Neuronal stem cell (in vitro differentiated cells): Measurements from ENCODE around the gene NUTM1.
"Not testable (repeated sequence)": the region's sequence is repeated elsewhere in the genome, so short reads cannot be mapped to it uniquely, and the experiment has no call there.

ENCODE experiments used
- DNase-seq: peaks from one replicate; pipeline ENCODE4 v3.0.0-alpha.2; 2013; ENCODE audit warnings: low spot score
- H2AFZ ChIP-seq: one replicate; pipeline ENCODE4 v1.6.1; 2013; ENCODE audit warnings: mild to moderate bottlenecking, low read length, inconsistent platforms
- H2AK5ac ChIP-seq: 2 replicates; pipeline ENCODE4 v1.6.1; 2013; ENCODE audit warnings: low read depth, mild to moderate bottlenecking, inconsistent platforms, low read length, moderate library complexity, mixed read lengths
- H2BK120ac ChIP-seq: 2 replicates; pipeline ENCODE4 v1.6.1; 2013; ENCODE audit warnings: low read depth, mild to moderate bottlenecking, inconsistent platforms, low read length, moderate library complexity, mixed read lengths
- H2BK12ac ChIP-seq: one replicate; pipeline ENCODE4 v1.6.1; 2013; ENCODE audit warnings: low read length, inconsistent platforms
- H2BK15ac ChIP-seq: 2 replicates; pipeline ENCODE4 v1.6.1; 2013; ENCODE audit warnings: mild to moderate bottlenecking, low read length, inconsistent platforms, mixed read lengths
- H2BK5ac ChIP-seq: one replicate; pipeline ENCODE4 v1.6.1; 2013; ENCODE audit warnings: inconsistent platforms, mild to moderate bottlenecking, low read length, moderate library complexity
- H3K14ac ChIP-seq: one replicate; pipeline ENCODE4 v1.6.1; 2013; ENCODE audit warnings: low read length, inconsistent platforms
- H3K18ac ChIP-seq: 2 replicates; pipeline ENCODE4 v1.6.1; 2013; ENCODE audit warnings: low read length, inconsistent platforms
- H3K23ac ChIP-seq: 2 replicates; pipeline ENCODE4 v1.6.1; 2013; ENCODE audit warnings: low read depth, mild to moderate bottlenecking, mixed read lengths, low read length, inconsistent platforms; ENCODE audit not compliant: poor library complexity
- H3K27ac ChIP-seq: replicated peaks from 3 replicates; pipeline ENCODE4 v1.5.1; 2013; ENCODE audit warnings: low read length, inconsistent platforms
- H3K27me3 ChIP-seq, 3 experiments: 2 replicates each; pipeline ENCODE4 v1.6.1; 2013; ENCODE audit warnings: low read length in 3 of 3, mild to moderate bottlenecking in 2 of 3, inconsistent platforms in 1 of 3, low read depth in 1 of 3, mixed read lengths in 1 of 3, moderate library complexity in 1 of 3; ENCODE audit not compliant: control insufficient read depth in 3 of 3, insufficient read depth in 3 of 3
- H3K36me3 ChIP-seq, 2 donors: replicated peaks in 1 of 2; 2 replicates each; pipeline ENCODE4 v1.6.1; 2013; ENCODE audit warnings: low read length in 2 of 2; ENCODE audit not compliant: control insufficient read depth in 2 of 2, insufficient read depth in 2 of 2
- H3K4ac ChIP-seq: 2 replicates; pipeline ENCODE4 v1.6.1; 2013; ENCODE audit warnings: inconsistent platforms, mild to moderate bottlenecking, low read length, moderate library complexity
- H3K4me1 ChIP-seq, 2 donors: 1 replicate in 1 of 2; 2 replicates in 1 of 2; pipeline ENCODE4 v1.6.1; 2013; ENCODE audit warnings: low read length in 2 of 2, low read depth in 1 of 2; ENCODE audit not compliant: control insufficient read depth in 2 of 2, insufficient read depth in 1 of 2
- H3K4me2 ChIP-seq: one replicate; pipeline ENCODE4 v1.6.1; 2013; ENCODE audit warnings: mild to moderate bottlenecking, low read length, inconsistent platforms; ENCODE audit not compliant: insufficient read depth, poor library complexity, severe bottlenecking
- H3K4me3 ChIP-seq, 2 donors: 2 replicates each; pipeline ENCODE4 v1.5.1; 2013; ENCODE audit warnings: low read length in 2 of 2, mild to moderate bottlenecking in 2 of 2, inconsistent platforms in 1 of 2, moderate library complexity in 1 of 2
- H3K79me1 ChIP-seq: one replicate; pipeline ENCODE4 v1.6.1; 2013; ENCODE audit warnings: low read depth, mild to moderate bottlenecking, inconsistent platforms, low read length, moderate library complexity
- H3K9ac ChIP-seq: one replicate; pipeline ENCODE4 v1.6.1; 2013; ENCODE audit warnings: mild to moderate bottlenecking, low read depth, low read length, inconsistent platforms; ENCODE audit not compliant: poor library complexity
- H3K9me3 ChIP-seq, 2 donors: replicated peaks in 1 of 2; 2 replicates each; pipeline versions ENCODE3 to v1.6.1; 2013; ENCODE audit warnings: low read length in 2 of 2, mild to moderate bottlenecking in 2 of 2, inconsistent platforms in 1 of 2, low read depth in 1 of 2, mixed read lengths in 1 of 2, moderate library complexity in 1 of 2; ENCODE audit not compliant: control insufficient read depth in 2 of 2, insufficient read depth in 1 of 2
- H4K8ac ChIP-seq: one replicate; pipeline ENCODE4 v1.6.1; 2013; ENCODE audit warnings: low read depth, mild to moderate bottlenecking, inconsistent platforms, low read length, moderate library complexity
- H4K91ac ChIP-seq: one replicate; pipeline ENCODE4 v1.6.1; 2013; ENCODE audit warnings: low read length, low read depth, mild to moderate bottlenecking, inconsistent platforms; ENCODE audit not compliant: poor library complexity
- WGBS, 2 donors: extraction: QIAGEN DNeasy Blood & Tissue Kit; methylation state at CpG; one replicate each; pipeline ENCODE4 v1.1.7; 2013; ENCODE audit warnings: missing lambda C conversion rate in 2 of 2, mixed read lengths in 1 of 2; ENCODE audit not compliant: insufficient read length in 2 of 2, insufficient replicate concordance in 1 of 2; ENCODE audit errors: extremely low coverage in 2 of 2; 5-methylcytosine and 5-hydroxymethylcytosine counted together

Gene NUTM1

DNA sequence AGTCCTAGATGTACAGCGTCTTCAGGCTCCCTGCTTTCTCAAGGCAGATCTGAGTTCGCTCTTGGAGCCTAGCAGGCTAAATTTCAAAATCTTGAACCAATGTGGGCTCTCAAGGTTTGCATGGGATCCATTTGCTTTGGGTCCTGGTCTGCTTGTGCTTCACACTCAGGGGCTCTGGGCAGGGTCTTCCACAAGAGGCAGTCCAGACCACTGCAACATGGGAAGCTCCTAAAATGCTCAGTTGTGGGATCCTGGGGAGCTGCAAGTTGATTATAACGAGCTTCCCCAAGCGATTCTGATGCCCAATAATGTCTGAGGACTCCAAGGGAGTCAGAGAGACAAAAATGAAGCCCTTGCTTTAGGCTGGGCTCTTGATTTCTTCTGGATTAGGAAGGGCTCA, 6.7 kb downstream of the NUTM1 start:
- Histone ChIP-seq H4K91ac (no peak overlapping the region), H2BK15ac (no peak overlapping the region), H3K9ac (no peak overlapping the region), H2BK5ac (no peak overlapping the region), H3K23ac (no peak overlapping the region), H3K36me3 (peaks cover 0 to 2% of the 10 kb centered on the region in 2 donors), H3K18ac (no peak overlapping the region), H3K9me3 (no peaks in the 10 kb centered on the region), H3K79me1 (no peaks in the 10 kb centered on the region), H3K14ac (no peak overlapping the region), H3K4me1 (no peaks in the 10 kb centered on the region), H2BK120ac (no peak overlapping the region), H2AFZ (peak overlapping the region; percentile 7), H2BK12ac (no peak overlapping the region), H3K4me3 (no peak overlapping the region), H2AK5ac (no peak overlapping the region), H3K27ac (no peak overlapping the region), H4K8ac (no peak overlapping the region), H3K4ac (no peak overlapping the region), H3K4me2 (no peak overlapping the region), H3K27me3 (no peaks in the 10 kb centered on the region)
- no CpG with 5 or more reads among the region's 4 CpGs for WGBS, 2 donors
- DNase-seq: no peak

DNA sequence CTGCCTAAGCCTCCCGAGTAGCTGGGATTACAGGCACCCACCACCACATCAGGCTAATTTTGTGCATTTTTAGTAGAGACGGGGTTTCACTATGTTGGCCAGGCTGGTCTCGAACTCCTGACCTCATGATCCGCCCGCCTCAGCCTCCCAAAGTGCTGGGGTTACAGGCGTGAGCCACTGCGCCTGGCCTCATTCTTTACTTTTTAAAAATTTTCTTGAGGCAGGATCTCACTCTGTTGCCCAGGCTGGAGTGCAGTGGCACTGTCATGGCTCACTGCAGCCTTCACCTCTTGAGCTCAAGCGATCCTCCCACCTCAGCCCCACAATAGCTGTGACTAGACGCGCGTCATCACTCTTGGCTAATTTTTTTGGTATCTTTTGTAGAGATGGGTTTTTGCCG, 9.9 kb downstream of the NUTM1 start:
- not testable (repeated sequence) for H3K23ac ChIP-seq, H4K91ac ChIP-seq, H2BK12ac ChIP-seq, H4K8ac ChIP-seq, H3K4me2 ChIP-seq, H3K14ac ChIP-seq, DNase-seq, H3K79me1 ChIP-seq, H2AK5ac ChIP-seq, H2BK15ac ChIP-seq, H2BK120ac ChIP-seq, H3K4me1 ChIP-seq, H3K4ac ChIP-seq, H3K9me3 ChIP-seq, H3K27me3 ChIP-seq, H3K4me3 ChIP-seq, H3K9ac ChIP-seq, H2BK5ac ChIP-seq, H3K27ac ChIP-seq, H2AFZ ChIP-seq, H3K18ac ChIP-seq
- peaks cover 22 to 23% of the 10 kb centered on the region in 2 donors for H3K36me3 ChIP-seq
- no CpG with 5 or more reads among the region's 12 CpGs for WGBS, 2 donors

DNA sequence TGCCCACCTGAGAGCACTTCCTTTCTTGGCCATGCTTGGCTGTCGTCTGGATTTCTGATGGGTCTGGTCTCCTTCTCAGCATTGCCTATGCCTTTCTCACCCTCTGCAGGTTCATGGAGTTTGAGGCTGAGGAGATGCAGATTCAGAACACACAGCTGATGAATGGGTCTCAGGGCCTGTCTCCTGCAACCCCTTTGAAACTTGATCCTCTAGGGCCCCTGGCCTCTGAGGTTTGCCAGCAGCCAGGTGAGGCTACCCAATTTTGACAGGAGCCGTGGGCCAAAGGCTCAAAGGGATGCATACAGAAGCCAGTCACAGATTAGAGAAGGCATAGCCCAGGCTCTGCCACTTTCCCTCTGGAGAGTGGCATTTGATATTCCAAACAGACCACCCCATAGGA, 10.5 kb downstream of the NUTM1 start:
- Histone ChIP-seq H3K36me3 (peaks cover 25 to 28% of the 10 kb centered on the region in 2 donors), H3K4me3 (no peak overlapping the region), H3K79me1 (no peaks in the 10 kb centered on the region), H2AK5ac (no peak overlapping the region), H3K4me1 (no peaks in the 10 kb centered on the region), H3K4me2 (no peak overlapping the region), H2BK12ac (no peak overlapping the region), H4K8ac (no peak overlapping the region), H3K9me3 (no peaks in the 10 kb centered on the region), H2BK15ac (no peak overlapping the region), H3K9ac (no peak overlapping the region), H2AFZ (no peak overlapping the region), H3K14ac (no peak overlapping the region), H3K23ac (no peak overlapping the region), H3K27ac (no peak overlapping the region), H2BK5ac (no peak overlapping the region), H3K27me3 (no peaks in the 10 kb centered on the region), H4K91ac (no peak overlapping the region), H3K18ac (no peak overlapping the region), H3K4ac (no peak overlapping the region), H2BK120ac (no peak overlapping the region)
- no CpG with 5 or more reads among the region's 2 CpGs for WGBS, 2 donors
- no peak for DNase-seq

DNA sequence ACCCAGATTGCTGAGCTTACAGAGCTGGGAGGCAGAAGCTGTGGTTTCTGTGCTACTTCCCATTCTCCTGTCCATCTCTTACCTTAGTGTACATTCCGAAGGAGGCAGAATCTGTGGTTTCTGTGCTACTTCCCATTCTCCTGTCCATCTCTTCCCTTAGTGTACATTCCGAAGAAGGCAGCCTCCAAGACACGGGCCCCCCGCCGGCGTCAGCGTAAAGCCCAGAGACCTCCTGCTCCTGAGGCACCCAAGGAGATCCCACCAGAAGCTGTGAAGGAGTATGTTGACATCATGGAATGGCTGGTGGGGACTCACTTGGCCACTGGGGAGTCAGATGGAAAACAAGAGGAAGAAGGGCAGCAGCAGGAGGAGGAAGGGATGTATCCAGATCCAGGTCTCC, 11.2 kb downstream of the NUTM1 start:
- no CpG with 5 or more reads among the region's 7 CpGs for WGBS, 2 donors
- H3K18ac ChIP-seq: no peak overlapping the region
- no peak overlapping the region for H2AFZ ChIP-seq
- peaks cover 29 to 34% of the 10 kb centered on the region in 2 donors for H3K36me3 ChIP-seq
- no peak overlapping the region for H3K4me3 ChIP-seq
- H2AK5ac ChIP-seq: no peak overlapping the region
- H3K27ac ChIP-seq: no peak overlapping the region
- no peak overlapping the region for H3K14ac ChIP-seq
- no peaks in the 10 kb centered on the region for H3K27me3 ChIP-seq
- H4K91ac ChIP-seq: no peak overlapping the region
- no peaks in the 10 kb centered on the region for H3K79me1 ChIP-seq
- H4K8ac ChIP-seq: no peak overlapping the region
- H2BK15ac ChIP-seq: no peak overlapping the region
- H3K4me1 ChIP-seq: no peaks in the 10 kb centered on the region
- H3K9me3 ChIP-seq: no peaks in the 10 kb centered on the region
- DNase-seq: no peak
- H2BK12ac ChIP-seq: no peak overlapping the region
- no peak overlapping the region for H3K4me2 ChIP-seq
- no peak overlapping the region for H3K23ac ChIP-seq
- no peak overlapping the region for H2BK5ac ChIP-seq
- no peak overlapping the region for H3K4ac ChIP-seq
- no peak overlapping the region for H3K9ac ChIP-seq
- no peak overlapping the region for H2BK120ac ChIP-seq
